HG02759 (cell line): ENCODE results near the gene EOLA1.
"Not testable (repeated sequence)": the region's sequence is repeated elsewhere in the genome, so short reads cannot be mapped to it uniquely, and the experiment has no call there.

Experiments
- ATAC-seq: cut with Tn5 transposase; IDR thresholded peaks from one replicate; pipeline ENCODE4 v1.9.1; 2021; ENCODE audit warnings: mild to moderate bottlenecking, moderate library complexity; ENCODE audit not compliant: unreplicated experiment

The EOLA1 gene

GRCh38 chrX:149595214-149595613, 54.4 kb downstream of the EOLA1 start, which contains the start of gene HSFX2:
Gene HSFX2, minus strand, starts transcription at chrX:149595314. Its CDS starts 614 bp downstream, at chrX:149594700.
- not testable (repeated sequence) for ATAC-seq

GRCh38 chrX:149595943-149596342, 55.1 kb downstream of the EOLA1 start:
- ATAC-seq: not testable (repeated sequence)
